OCI-LY3 (cell line): ENCODE data around the gene PTGR3.

ENCODE experiments used
- H2AFZ ChIP-seq: fragments of 200-600, 300-600 bp; shearing (Covaris generic); 2 replicates; pipeline ENCODE4 v1.6.0; 2014; ENCODE audit warnings: antibody characterized with exemption, low read depth, low read length
- H3K27ac ChIP-seq: fragments of 200-600, 300-600 bp; sonication (generic); 2 replicates; pipeline ENCODE4 v1.5.1; 2014; ENCODE audit warnings: mild to moderate bottlenecking, low read length, moderate library complexity, mixed read lengths
- H3K27me3 ChIP-seq: fragments of 200-600, 300-600 bp; sonication (generic); 2 replicates; pipeline ENCODE4 v1.6.1; 2014; ENCODE audit warnings: low read depth, low read length, mixed read lengths
- H3K36me3 ChIP-seq: fragments of 200-600, 300-600 bp; sonication (generic); replicated peaks from 2 replicates; pipeline ENCODE3; 2014; ENCODE audit warnings: low read depth, low read length, mixed read lengths
- H3K4me1 ChIP-seq: fragments of 300-600, 200-600 bp; sonication (generic); 2 replicates; pipeline ENCODE4 v1.6.1; 2014; ENCODE audit warnings: low read length, mixed read lengths
- H3K4me2 ChIP-seq: fragments of 200-600, 300-600 bp; sonication (generic); 2 replicates; pipeline ENCODE4 v1.6.1; 2014; ENCODE audit warnings: low read length, mixed read lengths
- H3K4me3 ChIP-seq: fragments of 300-600, 200-600 bp; sonication (generic); 2 replicates; pipeline ENCODE4 v1.5.1; 2014; ENCODE audit warnings: antibody characterized with exemption, mild to moderate bottlenecking, low read length, moderate library complexity
- H3K79me2 ChIP-seq: fragments of 300-600, 200-600 bp; shearing (Covaris generic); 2 replicates; pipeline ENCODE4 v1.6.1; 2014; ENCODE audit warnings: mild to moderate bottlenecking, low read length, mixed read lengths
- H3K9ac ChIP-seq: fragments of 300-600, 200-600 bp; shearing (Covaris generic); 2 replicates; pipeline ENCODE4 v1.6.0; 2014; ENCODE audit warnings: mild to moderate bottlenecking, low read length, moderate library complexity
- H3K9me3 ChIP-seq: fragments of 200-600, 300-600 bp; shearing (Covaris generic); 2 replicates; pipeline ENCODE4 v1.6.1; 2014; ENCODE audit warnings: low read length, mixed read lengths; ENCODE audit not compliant: insufficient read depth
- H4K20me1 ChIP-seq: fragments of 200-600, 300-600 bp; sonication (generic); 2 replicates; pipeline ENCODE4 v1.6.1; 2016; ENCODE audit warnings: low read length, mixed read lengths; ENCODE audit not compliant: insufficient read depth
- EZH2phosphoT487 ChIP-seq: fragments of 200-600 bp; shearing (Covaris generic); IDR thresholded peaks from 2 replicates; pipeline ENCODE4 v1.6.1; 2018; ENCODE audit warnings: antibody characterized with exemption, mixed run types, low read depth
- TF ChIP-seq, protein P1 (sequence below): fragments of 200-600, 300-600 bp; sonication (generic); IDR thresholded peaks from 2 replicates; pipeline ENCODE4 v1.5.1; 2014; ENCODE audit warnings: antibody characterized with exemption, low read length, low read depth

PTGR3 gene, protein sequence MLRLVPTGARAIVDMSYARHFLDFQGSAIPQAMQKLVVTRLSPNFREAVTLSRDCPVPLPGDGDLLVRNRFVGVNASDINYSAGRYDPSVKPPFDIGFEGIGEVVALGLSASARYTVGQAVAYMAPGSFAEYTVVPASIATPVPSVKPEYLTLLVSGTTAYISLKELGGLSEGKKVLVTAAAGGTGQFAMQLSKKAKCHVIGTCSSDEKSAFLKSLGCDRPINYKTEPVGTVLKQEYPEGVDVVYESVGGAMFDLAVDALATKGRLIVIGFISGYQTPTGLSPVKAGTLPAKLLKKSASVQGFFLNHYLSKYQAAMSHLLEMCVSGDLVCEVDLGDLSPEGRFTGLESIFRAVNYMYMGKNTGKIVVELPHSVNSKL

DNA sequence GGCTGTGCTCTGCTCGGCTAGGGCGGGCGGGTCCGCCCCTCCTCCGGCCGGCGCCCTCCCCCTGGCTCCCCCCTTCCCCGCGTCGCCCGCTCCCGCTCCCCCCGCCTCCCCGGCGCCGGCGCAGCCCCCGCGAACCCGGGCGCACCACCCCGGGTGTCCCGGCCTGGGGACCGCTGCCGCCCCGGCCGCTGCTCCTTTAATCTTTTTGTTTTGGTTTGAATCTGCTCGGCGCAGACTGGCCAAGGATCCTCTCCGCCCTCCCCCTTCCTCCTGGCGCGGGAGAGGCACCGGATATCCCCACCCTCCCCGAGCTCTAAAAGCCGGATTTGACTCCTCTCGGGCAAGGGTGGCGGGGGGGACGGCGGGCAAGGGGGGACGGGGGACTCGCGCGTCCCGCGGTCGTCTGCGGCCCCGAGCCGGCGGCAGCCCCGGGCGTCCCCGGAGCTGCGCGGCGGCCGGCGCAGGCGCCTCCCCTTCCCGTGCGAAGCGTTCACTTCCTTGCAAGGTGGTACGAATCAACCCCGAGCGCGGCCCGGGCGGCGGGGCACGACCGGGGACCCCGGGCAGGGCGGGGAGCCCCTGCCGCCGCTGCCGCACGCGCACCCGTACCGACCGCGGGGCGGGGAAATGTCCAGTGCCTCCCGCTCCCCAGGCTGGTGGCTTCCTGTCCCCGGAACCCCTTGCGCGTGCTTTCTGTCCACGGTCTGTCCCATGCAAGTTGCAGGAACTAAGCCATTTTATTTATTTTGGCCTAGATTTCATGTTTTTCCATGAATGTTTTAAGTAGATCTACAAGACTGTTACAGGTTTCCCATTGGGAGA is at the start of gene PTGR3:
Gene PTGR3 (minus strand): TSS at position 11 of the 822 bp plus-strand sequence. CDS start 81 bp downstream, outside the sequence.
- peak within 1 kb of the TSS; percentile 87 for H3K4me2 ChIP-seq
- H3K27ac ChIP-seq = peak within 1 kb of the TSS; percentile 82
- peak within 1 kb of the TSS; percentile 79 for H3K4me3 ChIP-seq
- peaks cover 39% of the 10 kb centered on the region for H3K4me1 ChIP-seq
- H3K9me3 ChIP-seq = no peaks in the 10 kb centered on the region
- peak within 1 kb of the TSS; percentile 89 for H3K9ac ChIP-seq
- H4K20me1 ChIP-seq = peaks cover 56% of the 10 kb centered on the region
- peaks cover 21% of the 10 kb centered on the region for H3K36me3 ChIP-seq
- TF ChIP-seq, protein P1, sequence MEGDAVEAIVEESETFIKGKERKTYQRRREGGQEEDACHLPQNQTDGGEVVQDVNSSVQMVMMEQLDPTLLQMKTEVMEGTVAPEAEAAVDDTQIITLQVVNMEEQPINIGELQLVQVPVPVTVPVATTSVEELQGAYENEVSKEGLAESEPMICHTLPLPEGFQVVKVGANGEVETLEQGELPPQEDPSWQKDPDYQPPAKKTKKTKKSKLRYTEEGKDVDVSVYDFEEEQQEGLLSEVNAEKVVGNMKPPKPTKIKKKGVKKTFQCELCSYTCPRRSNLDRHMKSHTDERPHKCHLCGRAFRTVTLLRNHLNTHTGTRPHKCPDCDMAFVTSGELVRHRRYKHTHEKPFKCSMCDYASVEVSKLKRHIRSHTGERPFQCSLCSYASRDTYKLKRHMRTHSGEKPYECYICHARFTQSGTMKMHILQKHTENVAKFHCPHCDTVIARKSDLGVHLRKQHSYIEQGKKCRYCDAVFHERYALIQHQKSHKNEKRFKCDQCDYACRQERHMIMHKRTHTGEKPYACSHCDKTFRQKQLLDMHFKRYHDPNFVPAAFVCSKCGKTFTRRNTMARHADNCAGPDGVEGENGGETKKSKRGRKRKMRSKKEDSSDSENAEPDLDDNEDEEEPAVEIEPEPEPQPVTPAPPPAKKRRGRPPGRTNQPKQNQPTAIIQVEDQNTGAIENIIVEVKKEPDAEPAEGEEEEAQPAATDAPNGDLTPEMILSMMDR = no peak
- no peak for TF ChIP-seq EZH2phosphoT487
- H3K27me3 ChIP-seq = no peaks in the 10 kb centered on the region
- H2AFZ ChIP-seq = peak within 1 kb of the TSS; percentile 53
- H3K79me2 ChIP-seq = peaks cover 91% of the 10 kb centered on the region

DNA sequence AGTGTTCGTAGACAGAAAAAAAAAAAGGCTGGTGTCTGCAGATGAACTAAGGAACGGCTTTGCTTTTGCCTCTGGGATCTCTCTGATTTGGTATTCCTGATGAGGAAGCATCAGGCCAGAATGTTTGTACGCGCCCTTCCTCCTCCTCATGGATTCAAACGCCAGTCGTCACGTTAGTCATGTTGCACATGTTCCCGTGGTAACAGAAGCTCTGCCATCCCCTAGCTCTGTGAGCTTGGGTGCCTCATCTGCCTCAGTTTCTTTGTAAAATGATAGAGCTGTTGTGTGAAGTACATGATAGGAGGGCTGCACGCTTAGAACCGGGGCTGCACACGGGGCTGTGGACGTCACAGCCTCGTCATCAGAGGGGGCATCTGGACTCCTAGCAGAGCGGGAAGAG is 48.7 kb upstream of the PTGR3 start:
- H3K9ac ChIP-seq = no peak overlapping the region
- peaks cover 60% of the 10 kb centered on the region for H3K4me1 ChIP-seq
- no peak overlapping the region for H3K4me2 ChIP-seq
- peaks cover 88% of the 10 kb centered on the region for H3K79me2 ChIP-seq
- no peaks in the 10 kb centered on the region for H4K20me1 ChIP-seq
- no peak overlapping the region for H3K4me3 ChIP-seq
- no peak overlapping the region for H3K27ac ChIP-seq
- no peak overlapping the region for H2AFZ ChIP-seq
- peaks cover 15% of the 10 kb centered on the region for H3K36me3 ChIP-seq
- no peaks in the 10 kb centered on the region for H3K27me3 ChIP-seq
- H3K9me3 ChIP-seq = no peaks in the 10 kb centered on the region
- TF ChIP-seq, protein P1 = no peak
- TF ChIP-seq EZH2phosphoT487 = no peak

DNA sequence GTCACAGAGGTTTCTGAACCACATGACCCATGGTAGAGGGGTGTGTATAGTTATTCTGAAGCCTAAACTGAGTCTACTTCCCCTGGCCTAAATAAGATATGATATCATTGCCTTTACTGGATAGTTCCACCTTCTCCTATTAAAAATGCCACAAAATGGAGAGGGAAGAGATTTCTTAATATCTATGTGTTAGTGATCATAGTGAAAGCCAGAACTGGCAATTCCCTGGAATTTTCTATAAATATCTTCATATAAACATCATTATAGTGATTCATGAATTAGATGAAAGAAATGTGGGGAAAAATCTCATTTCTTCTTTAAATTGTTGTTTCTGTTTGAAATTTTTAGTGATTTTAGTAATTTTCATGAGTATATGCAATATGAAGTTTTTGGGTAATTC is 47.4 kb upstream of the PTGR3 start:
- H3K4me3 ChIP-seq = no peak overlapping the region
- H3K4me1 ChIP-seq = peaks cover 48% of the 10 kb centered on the region
- no peak overlapping the region for H3K9ac ChIP-seq
- no peak for TF ChIP-seq EZH2phosphoT487
- TF ChIP-seq, protein P1 = no peak
- H3K79me2 ChIP-seq = peaks cover 97% of the 10 kb centered on the region
- H4K20me1 ChIP-seq = no peaks in the 10 kb centered on the region
- H2AFZ ChIP-seq = no peak overlapping the region
- no peak overlapping the region for H3K27ac ChIP-seq
- no peaks in the 10 kb centered on the region for H3K9me3 ChIP-seq
- H3K36me3 ChIP-seq = peaks cover 12% of the 10 kb centered on the region
- no peaks in the 10 kb centered on the region for H3K27me3 ChIP-seq
- H3K4me2 ChIP-seq = no peak overlapping the region

DNA sequence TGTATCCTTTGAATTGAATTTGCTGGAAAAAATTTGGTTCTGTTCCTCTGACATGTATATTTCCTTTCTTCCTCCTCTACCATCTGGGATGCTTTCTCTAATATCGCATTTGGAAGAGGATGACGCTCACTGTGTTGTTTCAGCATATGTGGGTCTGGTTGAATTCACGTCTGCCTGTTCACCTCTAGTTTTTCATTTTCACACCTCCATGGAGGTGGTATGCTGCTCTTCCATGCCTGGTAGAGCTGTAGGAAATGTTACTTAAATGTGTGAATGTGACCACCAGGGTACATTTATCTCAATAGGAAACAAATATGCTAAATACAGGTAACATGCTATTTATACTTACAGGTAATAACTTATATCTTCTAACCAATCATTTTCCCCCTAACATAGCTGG is 46.2 kb upstream of the PTGR3 start:
- Histone ChIP-seq H2AFZ (no peak overlapping the region), H3K27me3 (no peaks in the 10 kb centered on the region), H3K4me1 (peaks cover 37% of the 10 kb centered on the region), H3K36me3 (no peaks in the 10 kb centered on the region), H3K4me3 (no peak overlapping the region), H3K9me3 (no peaks in the 10 kb centered on the region), H3K9ac (no peak overlapping the region), H3K27ac (no peak overlapping the region), H4K20me1 (no peaks in the 10 kb centered on the region), H3K79me2 (peaks cover 100% of the 10 kb centered on the region), H3K4me2 (no peak overlapping the region)
- TF ChIP-seq EZH2phosphoT487 = no peak
- TF ChIP-seq, protein P1 = no peak
